SK-N-SH (cell line): ENCODE results near the gene GMPPB. TPM values are rescaled to one million over a fixed set of nuclear protein-coding genes. Genes with fewer than 3 reads are reported as not detected.

Experiments
- CTCF ChIA-PET: fragments of 300-600, 350-600 bp; formaldehyde crosslinking; extraction: SDS; loops from one replicate; lab custom pipeline; 2021; lab: Yijun Ruan, JAX
- POLR2A ChIA-PET: fragments of 350-600 bp; sonication (Branson Sonifier 250); formaldehyde crosslinking; extraction: SDS; loops from one replicate; lab custom pipeline; 2020; ENCODE audit warnings: antibody characterized with exemption, inconsistent platforms; lab: Yijun Ruan, JAX
- DNase-seq: peaks from one replicate; pipeline ENCODE4 v3.0.0; 2012
- H2AFZ ChIP-seq: fragments of 200-600 bp; sonication (generic); 2 replicates; pipeline ENCODE4 v1.8.1; 2016; ENCODE audit warnings: antibody characterized with exemption, mild to moderate bottlenecking, low read depth
- H3F3A ChIP-seq: fragments of 200-600 bp; sonication (generic); replicated peaks from 2 replicates; pipeline ENCODE3; 2016; ENCODE audit warnings: antibody characterized with exemption, mild to moderate bottlenecking; ENCODE audit not compliant: insufficient read depth
- H3K27ac ChIP-seq, 2 experiments: fragments of 200-500 bp in 1 of 2; fragments of 200-600 bp in 1 of 2; sonication (Bioruptor generic) in 1 of 2; sonication (generic), shearing (Covaris generic) in 1 of 2; 2 replicates each; pipeline versions ENCODE4 v1.5.1 to v1.6.1; 2014 to 2016; ENCODE audit warnings: low read depth in 2 of 2, inconsistent platforms in 1 of 2, low read length in 1 of 2, mild to moderate bottlenecking in 1 of 2, mixed read lengths in 1 of 2
- H3K27me3 ChIP-seq: fragments of 200-600 bp; sonication (generic), shearing (Covaris generic); 2 replicates; pipeline ENCODE4 v1.6.1; 2016; ENCODE audit warnings: mixed run types; ENCODE audit not compliant: insufficient read depth
- H3K36me3 ChIP-seq, 2 experiments: fragments of 200-500 bp in 1 of 2; fragments of 200-600 bp in 1 of 2; sonication (Bioruptor generic) in 1 of 2; sonication (generic) in 1 of 2; replicated peaks in 1 of 2; 2 replicates each; pipeline versions ENCODE3 to v1.5.1; 2014 to 2016; ENCODE audit warnings: low read length in 1 of 2, mild to moderate bottlenecking in 1 of 2; ENCODE audit not compliant: insufficient read depth in 2 of 2, control insufficient read depth in 1 of 2
- H3K4me1 ChIP-seq, 2 experiments: fragments of 200-500 bp in 1 of 2; fragments of 200-600 bp in 1 of 2; sonication (Bioruptor generic) in 1 of 2; sonication (generic), shearing (Covaris generic) in 1 of 2; 2 replicates each; pipeline versions ENCODE4 v1.5.1 to v1.6.1; 2014 to 2016; ENCODE audit warnings: low read depth in 1 of 2, low read length in 1 of 2, mixed run types in 1 of 2; ENCODE audit not compliant: insufficient read depth in 2 of 2, control insufficient read depth in 1 of 2
- H3K4me2 ChIP-seq: fragments of 200-600 bp; sonication (generic), shearing (Covaris generic); 2 replicates; pipeline ENCODE4 v1.6.1; 2017; ENCODE audit warnings: mixed run types
- H3K4me3 ChIP-seq, 2 experiments: fragments of 200-500 bp in 1 of 2; fragments of 200-600 bp in 1 of 2; sonication (Bioruptor generic) in 1 of 2; sonication (generic), shearing (Covaris generic) in 1 of 2; 2 replicates each; pipeline versions ENCODE4 v1.5.1 to v1.8.1; 2014 to 2016; ENCODE audit warnings: low read depth in 2 of 2, inconsistent platforms in 1 of 2, low read length in 1 of 2, mild to moderate bottlenecking in 1 of 2, mixed read lengths in 1 of 2, moderate library complexity in 1 of 2
- H3K79me2 ChIP-seq: fragments of 200-600 bp; sonication (generic); 2 replicates; pipeline ENCODE4 v1.8.1; 2017; ENCODE audit warnings: mild to moderate bottlenecking; ENCODE audit not compliant: insufficient read depth
- H3K9ac ChIP-seq: fragments of 200-600 bp; sonication (generic); 2 replicates; pipeline ENCODE4 v1.6.1; 2017; ENCODE audit warnings: mixed run types
- H3K9me2 ChIP-seq: fragments of 200-600 bp; sonication (generic); 2 replicates; pipeline ENCODE4 v1.6.1; 2017; ENCODE audit warnings: mixed run types
- H3K9me3 ChIP-seq: fragments of 200-600 bp; sonication (generic); 2 replicates; pipeline ENCODE4 v1.6.1; 2017; ENCODE audit warnings: mixed run types, mild to moderate bottlenecking, moderate library complexity
- H4K20me1 ChIP-seq: fragments of 200-600 bp; sonication (generic); 2 replicates; pipeline ENCODE4 v1.6.1; 2017; ENCODE audit warnings: mild to moderate bottlenecking, mixed run types; ENCODE audit not compliant: insufficient read depth
- CTCF ChIP-seq: fragments of 200-600 bp; sonication (generic); IDR thresholded peaks from 2 replicates; pipeline ENCODE4 v1.6.1; 2017; ENCODE audit warnings: antibody characterized with exemption, mild to moderate bottlenecking, moderate library complexity
- EZH2phosphoT487 ChIP-seq: fragments of 200-600 bp; sonication (generic); IDR thresholded peaks from 2 replicates; pipeline ENCODE4 v1.6.1; 2017; ENCODE audit warnings: low read depth, mixed run types, mild to moderate bottlenecking, antibody characterized with exemption, moderate library complexity, borderline replicate concordance
- IRF3 ChIP-seq: fragments of 150-350 bp; IDR thresholded peaks from 2 replicates; pipeline ENCODE4 v1.6.1; 2016; ENCODE audit warnings: mild to moderate bottlenecking, low read depth, low read length
- RFX5 ChIP-seq: IDR thresholded peaks from 2 replicates; pipeline ENCODE4 v1.6.1; 2012; ENCODE audit warnings: mild to moderate bottlenecking, improper control_type of control experiment, low read length
- TCF12 ChIP-seq: IDR thresholded peaks from 2 replicates; pipeline ENCODE4 v1.4.0; 2012
- USF1 ChIP-seq: IDR thresholded peaks from 2 replicates; pipeline ENCODE4 v1.4.0; 2012; ENCODE audit warnings: low read depth, borderline replicate concordance
- WGBS: methylation state at CpG from one replicate; pipeline ENCODE4 v1.1.6; 2017; ENCODE audit warnings: low lambda C conversion rate; 5-methylcytosine and 5-hydroxymethylcytosine counted together
- polyA plus RNA-seq, 3 experiments: library from polyadenylated mRNA; depleted of rRNA; stranded (reverse); fragments of >200 nt; gene quantifications; 2 replicates each; pipeline ENCODE4 v1.2.3, GENCODE V29; 2012
- TF ChIP-seq, protein P1 (sequence below): IDR thresholded peaks from 2 replicates; pipeline ENCODE4 v1.4.0; 2012; ENCODE audit warnings: low read depth, borderline replicate concordance

The GMPPB gene
- polyA plus RNA-seq, 1 of the 3 experiments (the other 2 are of a cell fraction): 25.1 TPM

DNA sequence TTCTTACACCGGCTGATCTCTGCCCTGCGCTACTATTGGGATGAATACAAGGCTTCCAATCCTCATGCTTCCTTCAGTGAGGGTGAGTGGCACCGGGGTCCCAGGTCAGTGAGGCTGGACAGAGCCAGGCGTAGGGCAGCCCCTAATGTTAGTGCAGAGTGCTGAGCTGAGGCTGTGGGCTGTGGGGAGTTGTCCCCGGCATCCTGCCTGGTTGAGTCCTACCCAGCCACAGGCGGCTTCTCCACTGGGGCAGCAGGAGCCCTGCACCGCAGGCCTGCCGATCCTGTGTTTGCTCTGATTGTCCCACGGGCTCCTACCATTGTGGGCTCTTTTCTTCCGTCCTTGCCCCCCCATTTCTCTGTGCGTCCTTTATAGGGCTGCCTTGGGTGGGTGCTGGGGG lies 21.1 kb downstream of the GMPPB start:
- Histone ChIP-seq H3K79me2 (no peaks in the 10 kb centered on the region), H2AFZ (no peak overlapping the region), H3K9me2 (no peaks in the 10 kb centered on the region), H3K4me2 (no peak overlapping the region), H3K36me3 (peaks cover 0 to 42% of the 10 kb centered on the region in 2 experiments), H3K9ac (no peak overlapping the region), H3K4me3 (no peak overlapping the region), H3K4me1 (no peaks in the 10 kb centered on the region), H4K20me1 (no peaks in the 10 kb centered on the region), H3K27me3 (no peaks in the 10 kb centered on the region), H3K9me3 (no peaks in the 10 kb centered on the region), H3F3A (no peaks in the 10 kb centered on the region), H3K27ac (no peak overlapping the region)
- TF ChIP-seq, protein P1, sequence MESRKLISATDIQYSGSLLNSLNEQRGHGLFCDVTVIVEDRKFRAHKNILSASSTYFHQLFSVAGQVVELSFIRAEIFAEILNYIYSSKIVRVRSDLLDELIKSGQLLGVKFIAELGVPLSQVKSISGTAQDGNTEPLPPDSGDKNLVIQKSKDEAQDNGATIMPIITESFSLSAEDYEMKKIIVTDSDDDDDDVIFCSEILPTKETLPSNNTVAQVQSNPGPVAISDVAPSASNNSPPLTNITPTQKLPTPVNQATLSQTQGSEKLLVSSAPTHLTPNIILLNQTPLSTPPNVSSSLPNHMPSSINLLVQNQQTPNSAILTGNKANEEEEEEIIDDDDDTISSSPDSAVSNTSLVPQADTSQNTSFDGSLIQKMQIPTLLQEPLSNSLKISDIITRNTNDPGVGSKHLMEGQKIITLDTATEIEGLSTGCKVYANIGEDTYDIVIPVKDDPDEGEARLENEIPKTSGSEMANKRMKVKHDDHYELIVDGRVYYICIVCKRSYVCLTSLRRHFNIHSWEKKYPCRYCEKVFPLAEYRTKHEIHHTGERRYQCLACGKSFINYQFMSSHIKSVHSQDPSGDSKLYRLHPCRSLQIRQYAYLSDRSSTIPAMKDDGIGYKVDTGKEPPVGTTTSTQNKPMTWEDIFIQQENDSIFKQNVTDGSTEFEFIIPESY: no peak
- TF ChIP-seq USF1: no peak
- ChIA-PET POLR2A (no interaction called here), CTCF (interaction anchor here (0.6 to 8.1 kb wide), 8 partner anchors 9 to 289 kb away, joined by 3 to 76 read pairs (median 4); partner anchors contain the start of genes AMIGO3, MST1 and RNF123)
- 88% methylated on average over 10 of the region's 11 CpGs for WGBS
- DNase-seq: no peak

GRCh38 chr3:49701388-49702077 lies 22.2 kb downstream of the GMPPB start:
- Histone ChIP-seq H3K4me2 (no peak overlapping the region), H4K20me1 (no peaks in the 10 kb centered on the region), H3K27ac (no peak overlapping the region), H3K9me3 (no peaks in the 10 kb centered on the region), H3K27me3 (no peaks in the 10 kb centered on the region), H3K4me3 (no peak overlapping the region), H3K36me3 (peaks cover 0 to 44% of the 10 kb centered on the region in 2 experiments), H3K4me1 (no peaks in the 10 kb centered on the region), H3K9me2 (no peaks in the 10 kb centered on the region), H3K79me2 (no peaks in the 10 kb centered on the region), H3F3A (no peaks in the 10 kb centered on the region), H2AFZ (no peak overlapping the region), H3K9ac (no peak overlapping the region)
- ChIA-PET CTCF (interaction anchor here (0.7 to 8.1 kb wide), 18 partner anchors 10 to 400 kb away, joined by 3 to 76 read pairs (median 4); partner anchors contain the start of genes AMIGO3, GMPPB and INKA1), POLR2A (interaction anchor here (0.9 kb wide), 1 partner anchor 17 kb away, joined by 3 read pairs; no protein-coding TSS in a partner anchor)
- WGBS: 100% methylated on average over 1 of the region's 21 CpGs
- DNase-seq: peak; percentile 71
- TF ChIP-seq EZH2phosphoT487: no peak
- no peak for TF ChIP-seq IRF3
- no peak for TF ChIP-seq TCF12
- peak; percentile 67 for TF ChIP-seq CTCF
- TF ChIP-seq RFX5: no peak
